Esophagus squamous epithelium (tissue), 5 donors: Measurements from ENCODE around the gene DDX54. TPM values are rescaled to one million over a fixed set of nuclear protein-coding genes. Genes with fewer than 3 reads are reported as not detected.

Source experiments
- DNase-seq: peaks from one replicate; lab custom pipeline; 2025; lab: John Stamatoyannopoulos, UW
- H3K27ac ChIP-seq, 4 donors: fragments of 200-600 bp; sonication (generic); one replicate each; pipeline ENCODE4 v1.5.1; 2016 to 2019; ENCODE audit warnings: mild to moderate bottlenecking in 1 of 4
- H3K27me3 ChIP-seq, 4 donors: fragments of 200-600 bp; sonication (generic); 1 replicate in 3 of 4; 2 replicates in 1 of 4; pipeline versions ENCODE4 v1.5.1 to v1.6.0; 2017 to 2021; ENCODE audit warnings: antibody characterized with exemption in 1 of 4
- H3K36me3 ChIP-seq, 3 donors: fragments of 200-600 bp; sonication (generic); one replicate each; pipeline ENCODE4 v1.5.1; 2016 to 2019
- H3K4me1 ChIP-seq, 3 donors: fragments of 200-600 bp; sonication (generic); one replicate each; pipeline ENCODE4 v1.5.1; 2017 to 2019
- H3K4me3 ChIP-seq, 4 donors: fragments of 200-600 bp; sonication (generic); 1 replicate in 3 of 4; 2 replicates in 1 of 4; pipeline ENCODE4 v1.5.1; 2016 to 2019; ENCODE audit warnings: mild to moderate bottlenecking in 2 of 4, moderate library complexity in 1 of 4
- H3K9me3 ChIP-seq, 3 donors: fragments of 200-600 bp; sonication (generic); one replicate each; pipeline ENCODE4 v1.5.1; 2016 to 2019
- CTCF ChIP-seq, 6 experiments: fragments of 450-650 bp in 4 of 6; fragments of 200-600 bp in 2 of 6; sonication (generic) in 2 of 6; IDR thresholded peaks; one replicate each; pipeline ENCODE4 v1.5.1; 2016 to 2019; ENCODE audit warnings: antibody characterized with exemption in 6 of 6, mild to moderate bottlenecking in 4 of 6, moderate library complexity in 4 of 6
- POLR2A ChIP-seq, 4 donors: fragments of 450-650 bp; IDR thresholded peaks; one replicate each; pipeline ENCODE4 v1.6.1; 2017; ENCODE audit warnings: antibody characterized with exemption in 4 of 4, mild to moderate bottlenecking in 4 of 4, moderate library complexity in 3 of 4
- WGBS, 2 donors: methylation state at CpG; one replicate each; pipeline ENCODE4 v1.1.5; 2018; 5-methylcytosine and 5-hydroxymethylcytosine counted together
- intact Hi-C: fragments of 100-400 bp; cut with DNase I; formaldehyde crosslinking; loops from one replicate; pipeline ENCODE4 v1.15.0; 2022
- total RNA-seq, 4 donors: library from RNA; depleted of rRNA; stranded (reverse); fragments of >200 nt; gene quantifications; one replicate each; pipeline ENCODE4 v1.1.0, GENCODE V29; 2016
- donor health status: DM: yes; HTN: yes; CAD: no.

Gene DDX54
- total RNA-seq, 4 donors from 2014 or later, result 35.3 to 80.5 (median 65.2) TPM

- Histone ChIP-seq H3K36me3 (peaks cover 0 to 23% (median 0%) of the 10 kb centered on the region in 3 donors), H3K27ac (no peak overlapping the region), H3K4me1 (peaks cover 0 to 3% (median 0%) of the 10 kb centered on the region in 3 donors), H3K27me3 (peaks cover 0 to 17% (median 0%) of the 10 kb centered on the region in 4 donors), H3K4me3 (no peak overlapping the region), H3K9me3 (no peaks in the 10 kb centered on the region)
- intact Hi-C loops, result no loop called here
- WGBS, 2 donors, result 84 to 92% methylated on average over 3 to 10 of the region's 19 CpGs
- DNase-seq, result no peak
- TF ChIP-seq CTCF (IDR thresholded peaks at IDR 0.05) (no peak), POLR2A (IDR thresholded peaks at IDR 0.05) (no peak)
Measured at GRCh38 chr12:113114447-113115178, 70.7 kb downstream of the DDX54 start.

- Histone ChIP-seq H3K27me3 (peaks cover 0 to 16% (median 0%) of the 10 kb centered on the region in 4 donors), H3K36me3 (peaks cover 0 to 23% (median 0%) of the 10 kb centered on the region in 3 donors), H3K9me3 (no peaks in the 10 kb centered on the region), H3K4me1 (peaks cover 0 to 3% (median 0%) of the 10 kb centered on the region in 3 donors), H3K27ac (no peak overlapping the region), H3K4me3 (no peak overlapping the region)
- DNase-seq, result no peak
- intact Hi-C loops, result no loop called here
- no peak for TF ChIP-seq POLR2A (IDR thresholded peaks at IDR 0.05)
- WGBS, 2 donors, result 86% methylated on average over 1 of the region's 2 CpGs
Measured at GRCh38 chr12:113113397-113113796, 71.9 kb downstream of the DDX54 start.

- H3K27ac ChIP-seq, result no peak overlapping the region
- no peak overlapping the region for H3K4me3 ChIP-seq
- no peak for TF ChIP-seq POLR2A (IDR thresholded peaks at IDR 0.05)
- peaks cover 0 to 31% (median 6%) of the 10 kb centered on the region in 3 donors for H3K36me3 ChIP-seq
- no peak for DNase-seq
- H3K9me3 ChIP-seq, result no peaks in the 10 kb centered on the region
- intact Hi-C loops, result no loop called here
- peaks cover 0 to 16% (median 0%) of the 10 kb centered on the region in 4 donors for H3K27me3 ChIP-seq
- 64 to 66% methylated on average over 17 to 18 of the region's 39 CpGs for WGBS, 2 donors
- peaks cover 0 to 3% (median 0%) of the 10 kb centered on the region in 3 donors for H3K4me1 ChIP-seq
Measured at GRCh38 chr12:113112043-113112899, 73.0 kb downstream of the DDX54 start.

- TF ChIP-seq CTCF (IDR thresholded peaks at IDR 0.05) (no peak), POLR2A (IDR thresholded peaks at IDR 0.05) (no peak)
- Histone ChIP-seq H3K4me1 (no peaks in the 10 kb centered on the region), H3K9me3 (no peaks in the 10 kb centered on the region), H3K27me3 (peaks cover 0 to 16% (median 0%) of the 10 kb centered on the region in 4 donors), H3K4me3 (no peak overlapping the region), H3K36me3 (peaks cover 0 to 40% (median 6%) of the 10 kb centered on the region in 3 donors), H3K27ac (no peak overlapping the region)
- no peak for DNase-seq
- 80 to 81% methylated on average over 3 of the region's 3 CpGs for WGBS, 2 donors
- intact Hi-C loops, result no loop called here
Measured at GRCh38 chr12:113111247-113111646, 74.0 kb downstream of the DDX54 start.

GRCh38 chr12:113109872-113110599 is 75.2 kb downstream of the DDX54 start:
- Histone ChIP-seq H3K4me3 (no peak overlapping the region), H3K36me3 (peaks cover 0 to 44% (median 6%) of the 10 kb centered on the region in 3 donors), H3K4me1 (no peaks in the 10 kb centered on the region), H3K9me3 (no peaks in the 10 kb centered on the region), H3K27ac (no peak overlapping the region), H3K27me3 (peaks cover 0 to 16% (median 0%) of the 10 kb centered on the region in 4 donors)
- 38 to 46% methylated on average over 7 of the region's 7 CpGs for WGBS, 2 donors
- intact Hi-C loops, result no loop called here
- no peak for DNase-seq
- TF ChIP-seq CTCF (IDR thresholded peaks at IDR 0.05) (no peak), POLR2A (IDR thresholded peaks at IDR 0.05) (no peak)
